Measurements from ENCODE around the gene AMT.

- TF ChIP-seq CTCF (IDR thresholded peaks at IDR 0.05) (no peak), POLR2A (IDR thresholded peaks at IDR 0.05) (peak in 1 of 2 donors; percentile 35)
These were observed at the start of gene AMT for GRCh38 chr3:49422379-49423248.

All from thyroid gland (tissue), 4 donors.